Liver (tissue), 9 donors: ENCODE data around the gene SPAST. TPM values are rescaled to one million over a fixed set of nuclear protein-coding genes. Genes with fewer than 3 reads are reported as not detected.

Source experiments
- DNase-seq: peaks from one replicate; pipeline ENCODE4 v3.0.0-alpha.2; 2017; ENCODE audit warnings: low spot score
- H3K27ac ChIP-seq, 2 donors: one replicate each; pipeline ENCODE4 v1.7.0; 2013; ENCODE audit warnings: inconsistent platforms in 2 of 2, low read length in 2 of 2, control low read depth in 1 of 2, low read depth in 1 of 2, mild to moderate bottlenecking in 1 of 2
- H3K27me3 ChIP-seq, 4 donors: one replicate each; pipeline versions ENCODE4 v1.6.1 to v1.7.0; 2013; ENCODE audit warnings: low read length in 3 of 4, inconsistent platforms in 1 of 4, mild to moderate bottlenecking in 1 of 4, moderate library complexity in 1 of 4; ENCODE audit not compliant: control insufficient read depth in 4 of 4, insufficient read depth in 4 of 4
- H3K36me3 ChIP-seq, 4 donors: one replicate each; pipeline versions ENCODE4 v1.6.1 to v1.7.0; 2013; ENCODE audit warnings: low read length in 3 of 4, mild to moderate bottlenecking in 3 of 4, low read depth in 1 of 4, moderate library complexity in 1 of 4; ENCODE audit not compliant: control insufficient read depth in 4 of 4, insufficient read depth in 3 of 4
- H3K4me1 ChIP-seq, 4 donors: one replicate each; pipeline versions ENCODE4 v1.6.1 to v1.7.0; 2013; ENCODE audit warnings: low read length in 3 of 4, mild to moderate bottlenecking in 3 of 4, moderate library complexity in 1 of 4; ENCODE audit not compliant: control insufficient read depth in 4 of 4, insufficient read depth in 4 of 4
- H3K4me3 ChIP-seq, 3 donors: one replicate each; pipeline versions ENCODE4 v1.6.1 to v1.7.0; 2013; ENCODE audit warnings: low read length in 3 of 3, control low read depth in 1 of 3, low read depth in 1 of 3, mild to moderate bottlenecking in 1 of 3
- H3K9ac ChIP-seq, 2 donors: one replicate each; pipeline ENCODE4 v1.7.0; 2013; ENCODE audit warnings: low read length in 2 of 2, mild to moderate bottlenecking in 2 of 2, moderate library complexity in 2 of 2, control low read depth in 1 of 2, low read depth in 1 of 2
- H3K9me3 ChIP-seq, 4 donors: one replicate each; pipeline versions ENCODE4 v1.6.1 to v1.7.0; 2013; ENCODE audit warnings: low read length in 3 of 4; ENCODE audit not compliant: control insufficient read depth in 4 of 4
- ATF3 ChIP-seq: IDR thresholded peaks from 2 replicates; pipeline ENCODE4 v1.6.1; 2016; ENCODE audit warnings: antibody characterized with exemption
- CTCF ChIP-seq: fragments of 150-350 bp; IDR thresholded peaks from 2 replicates; pipeline ENCODE4 v1.5.1; 2017; ENCODE audit warnings: improper control_type of control experiment, low read depth, low read length; ENCODE audit not compliant: missing input control
- EGR1 ChIP-seq, 2 donors: IDR thresholded peaks; 2 replicates each; pipeline ENCODE4 v1.6.1; 2016 to 2018; ENCODE audit warnings: antibody characterized with exemption in 2 of 2, low read depth in 2 of 2
- FOXA1 ChIP-seq: IDR thresholded peaks from 2 replicates; pipeline ENCODE4 v1.6.1; 2016; ENCODE audit warnings: antibody characterized with exemption
- FOXA2 ChIP-seq: IDR thresholded peaks from 2 replicates; pipeline ENCODE4 v1.6.1; 2016; ENCODE audit warnings: antibody characterized with exemption
- GABPA ChIP-seq, 2 donors: IDR thresholded peaks in 1 of 2; conservative IDR thresholded peaks in 1 of 2; 2 replicates each; pipeline ENCODE4 v1.6.1; 2016; ENCODE audit warnings: antibody characterized with exemption in 2 of 2, mild to moderate bottlenecking in 1 of 2, moderate library complexity in 1 of 2
- HNF4A ChIP-seq, 2 donors: conservative IDR thresholded peaks; 2 replicates each; pipeline ENCODE4 v1.6.1; 2016; ENCODE audit warnings: antibody characterized with exemption in 2 of 2, mild to moderate bottlenecking in 2 of 2
- HNF4G ChIP-seq: IDR thresholded peaks from 2 replicates; pipeline ENCODE4 v1.6.1; 2016; ENCODE audit warnings: antibody characterized with exemption
- JUND ChIP-seq, 2 donors: IDR thresholded peaks; 2 replicates each; pipeline ENCODE4 v1.6.1; 2016; ENCODE audit warnings: antibody characterized with exemption in 2 of 2
- MAX ChIP-seq: IDR thresholded peaks from 2 replicates; pipeline ENCODE4 v1.6.1; 2016; ENCODE audit warnings: antibody characterized with exemption
- NR2F2 ChIP-seq: IDR thresholded peaks from 2 replicates; pipeline ENCODE4 v1.6.1; 2016; ENCODE audit warnings: antibody characterized with exemption
- RAD21 ChIP-seq, 2 donors: IDR thresholded peaks; 2 replicates each; pipeline ENCODE4 v1.6.1; 2016; ENCODE audit warnings: antibody characterized with exemption in 2 of 2, mild to moderate bottlenecking in 2 of 2
- REST ChIP-seq: IDR thresholded peaks from 2 replicates; pipeline ENCODE4 v1.6.1; 2016; ENCODE audit warnings: antibody characterized with exemption, mild to moderate bottlenecking
- RXRA ChIP-seq, 2 donors: IDR thresholded peaks; 2 replicates each; pipeline ENCODE4 v1.6.1; 2017 to 2018; ENCODE audit warnings: antibody characterized with exemption in 2 of 2, mild to moderate bottlenecking in 1 of 2
- SP1 ChIP-seq: IDR thresholded peaks from 2 replicates; pipeline ENCODE4 v1.6.1; 2018; ENCODE audit warnings: antibody characterized with exemption, mild to moderate bottlenecking
- TAF1 ChIP-seq: conservative IDR thresholded peaks from 2 replicates; pipeline ENCODE4 v1.6.1; 2016; ENCODE audit warnings: antibody characterized with exemption, mild to moderate bottlenecking
- YY1 ChIP-seq: IDR thresholded peaks from 2 replicates; pipeline ENCODE4 v1.6.1; 2016; ENCODE audit warnings: antibody characterized with exemption, mild to moderate bottlenecking
- ZBTB33 ChIP-seq: IDR thresholded peaks from 2 replicates; pipeline ENCODE4 v1.6.1; 2016; ENCODE audit warnings: antibody characterized with exemption
- WGBS: extraction: QIAGEN DNeasy Blood & Tissue Kit; methylation state at CpG from one replicate; pipeline ENCODE4 v1.1.7; 2013; 5-methylcytosine and 5-hydroxymethylcytosine counted together
- polyA plus RNA-seq, 2 donors: library from polyadenylated mRNA; stranded (reverse) in 1 of 2; unstranded in 1 of 2; fragments of 200-250 nt in 1 of 2; fragments of >200 nt in 1 of 2; fragmentation: Nextera tagmentation in 1 of 2; extraction: Ambion mirVana in 1 of 2; gene quantifications; one replicate each; pipeline versions ENCODE4 v1.2.1 to v1.2.3, GENCODE V29; 2013 to 2015
- total RNA-seq, 2 donors: library from RNA; depleted of rRNA; stranded (reverse); fragments of >200 nt; gene quantifications; one replicate each; pipeline ENCODE4 v1.2.3, GENCODE V29; 2014
- donor health status: healthy.
- donor health status: healthy.
- donor health status: healthy.
- donor health status: healthy.
- donor health status: healthy.

SPAST gene
- total and polyA plus RNA-seq, 4 donors, result 3.2 to 16.8 (median 7.7) TPM

- no peaks in the 10 kb centered on the region for H3K27me3 ChIP-seq
- H3K36me3 ChIP-seq, result peaks cover 3 to 21% (median 14%) of the 10 kb centered on the region in 4 donors
- DNase-seq, result no peak
- 95% methylated on average over 2 of the region's 2 CpGs for WGBS
- TF ChIP-seq SP1, result no peak
- no peak for TF ChIP-seq JUND (IDR thresholded peaks at IDR 0.05)
- no peak for TF ChIP-seq FOXA2
- no peak for TF ChIP-seq HNF4A (conservative IDR thresholded peaks at IDR 0.05)
- no peak for TF ChIP-seq TAF1
- TF ChIP-seq RAD21 (IDR thresholded peaks at IDR 0.05), result no peak
- no peak for TF ChIP-seq YY1
- no peak for TF ChIP-seq REST
- TF ChIP-seq CTCF, result no peak
- no peak for TF ChIP-seq FOXA1
- TF ChIP-seq ZBTB33, result no peak
- TF ChIP-seq HNF4G, result no peak
- TF ChIP-seq ATF3, result no peak
- TF ChIP-seq NR2F2, result no peak
- TF ChIP-seq RXRA (IDR thresholded peaks at IDR 0.05), result no peak
- no peak for TF ChIP-seq EGR1 (IDR thresholded peaks at IDR 0.05; ENCODE audit: low read depth in 2 of 2)
- TF ChIP-seq MAX, result no peak
- no peak for TF ChIP-seq GABPA (IDR thresholded peaks at IDR 0.05 in 1 of 2, conservative IDR thresholded peaks at IDR 0.05 in 1 of 2)
- H3K4me3 ChIP-seq, result no peak overlapping the region
- no peak overlapping the region for H3K27ac ChIP-seq
- H3K4me1 ChIP-seq, result no peaks in the 10 kb centered on the region
- no peak overlapping the region for H3K9ac ChIP-seq
- H3K9me3 ChIP-seq, result no peaks in the 10 kb centered on the region
Measured at GRCh38 chr2:32172870-32173269, 109.5 kb downstream of the SPAST start.
